Ishikawa (cell line): Measurements from ENCODE around the gene TEX14.

ENCODE experiments used
- CEBPB ChIP-seq: IDR thresholded peaks from 2 replicates; pipeline ENCODE4 v1.6.1; 2012
- CREB1 ChIP-seq: IDR thresholded peaks from 2 replicates; pipeline ENCODE4 v1.6.1; 2012; ENCODE audit warnings: low read depth
- EGR1 ChIP-seq: IDR thresholded peaks from 2 replicates; pipeline ENCODE4 v1.6.1; 2012
- EP300 ChIP-seq: IDR thresholded peaks from 2 replicates; pipeline ENCODE4 v1.6.1; 2012; ENCODE audit warnings: borderline replicate concordance
- FOXM1 ChIP-seq: IDR thresholded peaks from 2 replicates; pipeline ENCODE4 v1.6.1; 2012; ENCODE audit warnings: low read depth, borderline replicate concordance
- NFIC ChIP-seq: IDR thresholded peaks from 2 replicates; pipeline ENCODE4 v1.6.1; 2012
- RAD21 ChIP-seq: IDR thresholded peaks from 2 replicates; pipeline ENCODE4 v1.6.1; 2012; ENCODE audit warnings: low read depth
- TAF1 ChIP-seq: IDR thresholded peaks from 2 replicates; pipeline ENCODE4 v1.6.1; 2012; ENCODE audit warnings: low read depth, mild to moderate bottlenecking
- TCF12 ChIP-seq: IDR thresholded peaks from 2 replicates; pipeline ENCODE4 v1.6.1; 2012; ENCODE audit warnings: low read depth
- TEAD4 ChIP-seq: IDR thresholded peaks from 2 replicates; pipeline ENCODE4 v1.6.1; 2012
- USF1 ChIP-seq: IDR thresholded peaks from 2 replicates; pipeline ENCODE4 v1.6.1; 2012
- YY1 ChIP-seq: IDR thresholded peaks from 2 replicates; pipeline ENCODE4 v1.6.1; 2012; ENCODE audit warnings: low read depth
- ZBTB7A ChIP-seq: IDR thresholded peaks from 2 replicates; pipeline ENCODE4 v1.6.1; 2012; ENCODE audit warnings: low read depth
- TF ChIP-seq, protein P1 (sequence below): IDR thresholded peaks from 2 replicates; pipeline ENCODE4 v1.6.1; 2012
- TF ChIP-seq, protein P2 (sequence below): IDR thresholded peaks from 2 replicates; pipeline ENCODE4 v1.6.1; 2012; ENCODE audit warnings: low read depth, mild to moderate bottlenecking

TEX14 gene

DNA sequence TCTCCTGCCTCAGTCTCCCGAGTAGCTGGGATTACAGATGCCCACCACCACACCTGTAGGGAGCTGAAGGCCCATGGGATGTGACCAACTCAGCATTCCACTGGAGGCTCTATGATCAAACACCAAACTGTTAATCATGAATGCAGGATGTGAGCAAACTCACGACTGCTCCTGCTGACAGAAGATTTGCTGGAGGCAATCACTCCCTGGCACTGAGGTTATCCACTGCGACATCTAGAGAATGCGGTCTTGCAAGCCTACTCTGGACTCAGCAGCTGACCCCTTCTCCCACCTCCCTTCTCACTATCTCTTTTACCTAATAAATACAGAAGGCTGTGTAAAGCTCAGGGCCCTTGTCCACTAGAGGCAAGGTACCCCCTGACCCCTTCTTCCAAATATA is 4.9 kb downstream of the TEX14 start:
- TF ChIP-seq TCF12 = no peak
- TF ChIP-seq NFIC = no peak
- TF ChIP-seq FOXM1 = no peak
- TF ChIP-seq RAD21 = no peak
- no peak for TF ChIP-seq EGR1

DNA sequence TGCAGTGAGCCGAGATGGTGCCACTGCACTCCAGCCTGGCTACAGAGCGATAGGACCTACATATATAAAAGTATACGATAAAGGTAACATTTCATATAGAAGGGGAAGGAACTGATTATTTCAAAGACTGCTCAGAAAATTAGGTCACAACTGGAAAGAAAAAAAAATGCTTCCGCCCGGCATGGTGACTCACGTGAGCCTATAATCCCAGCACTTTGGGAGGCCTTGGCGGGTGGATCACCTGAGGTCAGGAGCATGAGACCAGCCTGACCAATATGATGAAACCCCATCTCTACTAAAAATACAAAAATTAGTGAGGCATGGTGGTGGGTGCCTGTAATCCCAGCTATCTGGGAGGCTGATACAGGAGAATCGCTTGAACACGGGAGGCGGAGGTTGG is 7.8 kb downstream of the TEX14 start:
- TF ChIP-seq TEAD4 (no peak), TAF1 (no peak), ZBTB7A (no peak), NFIC (no peak), USF1 (no peak), YY1 (no peak), CREB1 (no peak), TCF12 (no peak), RAD21 (no peak), FOXM1 (no peak), EP300 (no peak), CEBPB (no peak), EGR1 (no peak)
- TF ChIP-seq, protein P1, sequence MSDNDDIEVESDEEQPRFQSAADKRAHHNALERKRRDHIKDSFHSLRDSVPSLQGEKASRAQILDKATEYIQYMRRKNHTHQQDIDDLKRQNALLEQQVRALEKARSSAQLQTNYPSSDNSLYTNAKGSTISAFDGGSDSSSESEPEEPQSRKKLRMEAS = no peak
- TF ChIP-seq, protein P2, sequence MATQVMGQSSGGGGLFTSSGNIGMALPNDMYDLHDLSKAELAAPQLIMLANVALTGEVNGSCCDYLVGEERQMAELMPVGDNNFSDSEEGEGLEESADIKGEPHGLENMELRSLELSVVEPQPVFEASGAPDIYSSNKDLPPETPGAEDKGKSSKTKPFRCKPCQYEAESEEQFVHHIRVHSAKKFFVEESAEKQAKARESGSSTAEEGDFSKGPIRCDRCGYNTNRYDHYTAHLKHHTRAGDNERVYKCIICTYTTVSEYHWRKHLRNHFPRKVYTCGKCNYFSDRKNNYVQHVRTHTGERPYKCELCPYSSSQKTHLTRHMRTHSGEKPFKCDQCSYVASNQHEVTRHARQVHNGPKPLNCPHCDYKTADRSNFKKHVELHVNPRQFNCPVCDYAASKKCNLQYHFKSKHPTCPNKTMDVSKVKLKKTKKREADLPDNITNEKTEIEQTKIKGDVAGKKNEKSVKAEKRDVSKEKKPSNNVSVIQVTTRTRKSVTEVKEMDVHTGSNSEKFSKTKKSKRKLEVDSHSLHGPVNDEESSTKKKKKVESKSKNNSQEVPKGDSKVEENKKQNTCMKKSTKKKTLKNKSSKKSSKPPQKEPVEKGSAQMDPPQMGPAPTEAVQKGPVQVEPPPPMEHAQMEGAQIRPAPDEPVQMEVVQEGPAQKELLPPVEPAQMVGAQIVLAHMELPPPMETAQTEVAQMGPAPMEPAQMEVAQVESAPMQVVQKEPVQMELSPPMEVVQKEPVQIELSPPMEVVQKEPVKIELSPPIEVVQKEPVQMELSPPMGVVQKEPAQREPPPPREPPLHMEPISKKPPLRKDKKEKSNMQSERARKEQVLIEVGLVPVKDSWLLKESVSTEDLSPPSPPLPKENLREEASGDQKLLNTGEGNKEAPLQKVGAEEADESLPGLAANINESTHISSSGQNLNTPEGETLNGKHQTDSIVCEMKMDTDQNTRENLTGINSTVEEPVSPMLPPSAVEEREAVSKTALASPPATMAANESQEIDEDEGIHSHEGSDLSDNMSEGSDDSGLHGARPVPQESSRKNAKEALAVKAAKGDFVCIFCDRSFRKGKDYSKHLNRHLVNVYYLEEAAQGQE = no peak

DNA sequence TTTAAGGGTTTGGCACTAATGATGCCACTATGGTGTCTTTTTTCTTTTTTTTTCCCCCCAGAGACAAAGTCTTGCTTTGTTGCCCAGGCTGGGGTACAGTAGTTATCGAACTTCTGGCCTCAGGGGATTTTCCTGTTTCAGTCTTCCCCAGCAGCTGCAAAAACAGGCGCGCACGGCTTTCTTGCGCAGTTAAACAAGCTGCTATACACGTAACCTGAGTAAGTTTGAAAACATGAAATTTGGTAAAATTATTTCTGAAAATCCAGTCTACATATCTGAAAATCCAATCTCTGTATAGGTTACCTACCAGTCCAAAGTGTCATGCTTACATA is 11.8 kb downstream of the TEX14 start:
- TF ChIP-seq ZBTB7A (no peak), EGR1 (no peak), TAF1 (no peak), EP300 (no peak), USF1 (no peak), NFIC (no peak), YY1 (no peak), CEBPB (no peak), FOXM1 (no peak), RAD21 (no peak)
- TF ChIP-seq, protein P2 = no peak
- TF ChIP-seq, protein P1 = no peak

DNA sequence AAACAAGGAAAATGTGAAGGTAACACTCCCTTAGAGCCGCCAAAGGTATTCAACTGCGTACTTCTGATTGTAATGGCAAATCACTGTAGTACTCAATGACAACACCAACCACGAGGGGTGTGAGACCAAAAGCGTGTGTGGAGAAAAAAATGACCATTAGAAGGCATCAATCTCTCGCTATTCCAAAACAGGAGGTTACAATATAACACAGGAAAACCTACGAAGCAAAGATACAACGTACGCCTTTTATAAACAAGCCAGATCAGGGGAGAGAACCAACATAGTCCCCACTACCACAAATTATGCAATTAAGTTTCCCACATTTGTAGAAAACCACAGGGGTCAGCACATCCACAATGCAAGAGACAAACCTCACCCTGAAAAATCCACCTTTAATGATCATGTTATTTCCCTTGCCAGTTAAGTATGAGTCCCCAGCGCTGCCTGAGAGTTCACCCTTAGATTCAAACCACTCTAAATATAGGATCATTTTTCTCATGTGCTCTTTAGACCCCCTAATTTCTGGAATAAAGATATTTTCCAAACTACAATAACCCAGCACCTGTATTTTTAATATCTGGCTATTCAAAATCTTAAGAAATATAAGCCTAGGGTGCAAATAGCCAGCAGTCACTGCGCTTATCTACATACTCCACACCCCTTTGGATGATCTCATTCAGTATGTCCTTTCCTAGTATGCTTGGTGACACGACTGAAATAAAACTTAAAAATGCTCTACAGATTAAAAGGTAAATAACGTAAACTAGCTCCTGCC is 12.4 kb downstream of the TEX14 start:
- TF ChIP-seq CEBPB (0 out of 2 replicates have a peak, but pooled peaks have one; percentile 15), RAD21 (no peak)

GRCh38 chr17:58677194-58677880 is 14.5 kb downstream of the TEX14 start:
- TF ChIP-seq NFIC (no peak), CEBPB (no peak), TAF1 (no peak), TEAD4 (no peak)
- TF ChIP-seq, protein P2 = no peak
